GM18498 (cell line): Measurements from ENCODE around the gene VCPKMT.

Source experiments
- ATAC-seq: cut with Tn5 transposase; IDR thresholded peaks from one replicate; pipeline ENCODE4 v1.9.1; 2021; ENCODE audit warnings: mild to moderate bottlenecking, moderate library complexity; ENCODE audit not compliant: unreplicated experiment

VCPKMT gene

DNA sequence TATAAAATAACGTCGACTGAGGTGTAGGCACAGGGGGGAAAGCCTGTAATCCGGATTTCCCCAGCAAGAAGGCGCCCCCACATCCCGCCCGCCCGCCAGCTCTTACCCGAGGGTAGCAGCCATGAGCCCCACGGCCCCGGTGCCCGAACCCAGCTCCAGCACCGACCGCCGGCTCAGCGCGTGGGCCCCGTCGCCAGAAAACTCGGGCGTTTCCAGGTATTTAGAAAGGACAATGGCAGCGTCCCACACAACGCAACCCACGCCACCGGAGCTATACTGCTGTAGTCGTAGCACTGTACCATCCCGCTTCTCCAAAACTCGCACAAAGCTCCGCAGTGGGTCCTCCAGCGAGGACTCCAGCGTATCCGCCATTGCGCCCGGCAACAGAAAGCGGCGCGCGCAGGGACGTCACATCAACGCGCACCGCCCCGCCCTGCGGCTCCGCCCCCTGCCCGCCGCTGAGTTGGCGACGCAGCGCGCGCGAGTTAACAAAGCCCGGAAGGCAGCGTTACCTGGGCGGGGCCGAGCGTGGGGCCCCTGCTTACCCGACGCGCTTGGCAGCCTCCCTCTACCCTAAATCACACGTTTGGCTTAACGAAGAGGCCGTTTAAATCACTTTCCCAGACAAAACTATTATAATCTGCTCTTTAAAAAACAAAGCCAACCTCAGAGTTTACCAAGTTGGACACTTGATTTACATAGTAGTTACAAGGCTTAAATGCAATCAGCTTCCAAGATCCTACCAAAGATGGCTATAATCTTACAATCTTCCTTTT lies at the start of gene VCPKMT:
Gene VCPKMT (minus strand): TSS at position 392 of the 776 bp plus-strand sequence. CDS start 20 bp downstream, at position 372.
- ATAC-seq: peak; percentile 96

DNA sequence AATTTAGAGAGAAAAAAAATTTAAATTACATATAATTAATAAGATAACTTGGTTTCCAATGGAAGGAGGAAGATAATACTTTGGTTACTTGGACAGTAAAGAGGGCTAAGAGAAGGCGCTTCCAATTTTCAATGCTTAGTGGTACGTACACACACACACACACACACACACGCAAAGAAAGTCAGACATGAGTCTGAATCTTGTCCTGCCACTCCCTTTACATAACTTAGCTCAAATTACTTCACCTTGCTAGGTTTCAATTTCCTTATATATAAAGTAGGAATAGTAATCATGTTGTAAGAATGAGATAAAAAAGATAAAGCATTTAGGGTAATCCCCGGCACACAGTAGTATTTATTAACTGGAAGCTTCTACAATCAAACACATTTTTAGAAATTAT lies 39.7 kb upstream of the VCPKMT start:
- ATAC-seq: no peak

DNA sequence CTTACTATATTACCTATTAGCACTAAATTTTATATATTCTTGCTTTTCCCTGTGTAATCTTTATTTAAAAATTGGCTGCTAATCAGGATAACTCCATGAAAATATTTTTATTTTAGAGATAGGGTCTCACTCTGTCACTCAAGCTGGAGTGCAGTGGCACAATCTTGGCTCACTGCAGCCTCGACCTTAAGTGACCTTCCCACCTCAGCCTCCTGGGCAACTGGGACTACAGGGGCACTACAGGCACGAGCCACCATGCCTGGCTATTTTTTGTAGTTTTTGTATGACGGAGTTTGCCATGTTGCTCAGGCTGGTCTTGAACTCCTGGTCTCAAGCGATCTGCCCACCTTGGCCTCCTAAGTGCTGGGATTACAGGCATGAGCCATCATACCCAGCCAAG lies 32.4 kb upstream of the VCPKMT start:
- ATAC-seq: no peak

- ATAC-seq: no peak
These were observed 22.8 kb upstream of the VCPKMT start for GRCh38 chr14:50139192-50139591.

- no peak for ATAC-seq
These were observed 11.4 kb upstream of the VCPKMT start for GRCh38 chr14:50127802-50128201.

GRCh38 chr14:50123062-50123461 lies 6.7 kb upstream of the VCPKMT start:
- no peak for ATAC-seq

- ATAC-seq: no peak
These were observed 5.9 kb upstream of the VCPKMT start for GRCh38 chr14:50122291-50122690.

DNA sequence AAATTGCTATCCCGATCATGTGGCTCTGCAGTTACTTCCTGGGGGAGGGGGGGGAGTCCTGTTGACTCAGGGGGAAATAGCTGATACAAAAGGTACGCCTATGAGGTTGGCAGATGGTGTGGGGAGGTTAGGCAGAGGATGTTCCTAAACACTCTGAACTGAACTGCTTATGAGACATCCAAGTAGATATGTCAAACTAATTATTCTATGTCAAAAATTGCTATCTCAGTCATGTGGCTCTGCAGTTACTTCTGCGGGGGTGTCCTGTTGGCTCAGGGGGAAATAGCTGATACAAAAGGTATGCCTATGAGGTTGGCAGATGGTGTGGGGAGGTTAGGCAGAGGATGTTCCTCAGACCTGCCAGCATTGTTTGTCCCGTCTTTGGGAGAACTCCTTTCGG lies 5.1 kb upstream of the VCPKMT start:
- no peak for ATAC-seq

DNA sequence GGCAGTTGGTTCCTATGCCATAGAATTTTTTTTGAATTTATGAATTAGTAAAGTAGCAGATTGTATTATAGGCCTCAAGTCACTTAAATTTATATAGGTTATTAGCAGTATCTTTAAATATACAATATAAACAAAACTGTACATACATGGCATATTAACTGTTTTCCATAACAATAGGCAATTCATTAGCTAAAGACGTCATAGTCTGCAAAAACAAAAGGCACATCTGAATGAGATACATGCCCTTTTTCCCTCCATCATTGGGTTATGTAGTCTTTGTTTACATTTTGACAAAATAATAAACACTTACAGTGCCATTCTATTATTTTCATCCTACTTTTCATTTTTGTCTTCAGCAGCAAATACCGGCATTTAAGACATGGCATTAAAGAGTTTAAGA lies 1.1 kb upstream of the VCPKMT start:
- ATAC-seq: no peak

GRCh38 chr14:50116966-50117365 lies 594 bp upstream of the VCPKMT start:
- ATAC-seq: no peak

DNA sequence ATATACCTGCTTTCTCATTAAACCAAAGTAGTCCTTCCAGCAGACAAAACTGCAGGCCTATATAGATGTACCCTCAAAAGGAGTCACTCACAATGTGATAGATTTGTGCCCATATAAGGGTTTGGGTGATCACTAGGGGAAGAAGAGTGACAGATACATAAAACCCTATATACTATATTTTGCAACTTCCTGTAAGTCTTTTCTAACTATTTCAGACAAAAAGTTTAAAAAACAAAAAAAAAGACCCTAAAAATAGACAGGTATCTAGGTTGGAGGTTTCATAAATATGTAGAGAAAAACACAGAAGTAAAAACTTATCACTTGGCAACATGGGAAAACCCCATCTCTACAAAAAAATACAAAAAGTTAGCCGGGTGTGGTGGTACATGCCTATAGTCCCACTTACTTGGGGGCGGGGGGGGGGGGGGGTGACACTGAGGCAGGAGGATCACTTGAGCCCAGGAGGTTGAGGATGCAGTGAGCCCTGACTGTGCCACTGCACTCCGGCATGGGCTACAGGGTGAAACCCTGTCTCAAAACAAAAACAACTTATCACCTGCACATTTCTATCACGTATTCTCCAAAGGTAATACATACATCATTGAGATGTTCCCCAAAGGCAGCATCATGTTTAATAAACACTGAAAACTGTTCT lies 2.9 kb downstream of the VCPKMT start:
- no peak for ATAC-seq

GRCh38 chr14:50110323-50111037 lies 5.9 kb downstream of the VCPKMT start:
- no peak for ATAC-seq

DNA sequence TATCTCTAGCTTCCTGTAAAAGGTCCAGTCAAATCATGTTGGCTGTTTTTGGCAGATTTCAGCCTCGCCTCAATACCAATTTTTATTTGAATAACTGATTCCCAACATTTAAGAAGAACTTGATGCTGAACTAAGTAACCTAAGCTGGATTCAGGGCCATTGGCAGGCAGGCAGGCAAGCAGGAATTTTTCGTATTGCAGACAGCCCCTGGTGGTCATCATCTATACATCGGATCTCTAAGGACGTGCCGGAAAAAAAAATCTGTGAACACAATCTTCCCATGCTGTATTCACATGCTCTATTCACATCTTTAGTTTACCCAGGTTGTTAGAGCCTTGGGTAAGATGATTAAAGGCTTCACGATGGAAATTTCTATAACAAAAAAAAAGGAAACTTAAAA lies 7.0 kb downstream of the VCPKMT start:
- ATAC-seq: no peak

- ATAC-seq: no peak
These were observed 8.5 kb downstream of the VCPKMT start for GRCh38 chr14:50107850-50108249.

DNA sequence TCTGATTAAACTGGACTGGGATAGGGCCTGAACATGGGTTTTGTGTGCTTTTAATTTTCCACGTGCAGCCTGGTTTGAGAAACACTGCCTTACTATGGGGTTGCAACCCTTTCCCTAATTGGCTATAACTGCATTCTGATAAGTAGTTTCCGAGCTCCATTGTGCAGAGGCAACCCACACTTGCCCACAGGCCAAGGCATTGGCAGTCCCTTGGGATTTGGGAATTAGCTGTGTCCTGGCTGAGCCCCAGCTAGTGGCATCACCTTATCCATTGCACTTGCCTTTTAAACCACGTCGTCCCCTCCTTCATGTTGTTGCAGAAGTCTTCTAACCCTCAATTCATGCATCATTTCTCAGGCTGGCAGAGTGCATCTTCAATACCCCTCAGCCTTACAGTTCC lies 10.2 kb downstream of the VCPKMT start:
- ATAC-seq: no peak

DNA sequence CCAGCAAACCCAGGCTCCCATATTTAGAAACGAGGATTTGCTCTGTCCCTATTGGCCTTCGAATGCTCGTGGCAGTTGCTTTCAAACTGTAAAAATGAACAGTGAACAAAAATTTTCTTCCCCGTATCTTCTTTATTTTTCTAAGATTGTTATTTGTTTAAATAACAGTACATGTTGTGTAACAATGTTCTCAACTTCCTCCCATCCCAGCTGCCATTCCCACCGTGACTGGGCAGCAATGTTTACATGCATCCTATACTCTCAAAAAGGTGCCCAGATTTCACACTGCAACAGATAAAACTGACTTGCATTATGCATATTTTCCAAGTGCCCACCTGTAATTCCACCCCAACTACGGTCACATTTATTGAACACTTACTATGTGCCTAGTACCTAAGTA lies 12.8 kb downstream of the VCPKMT start:
- ATAC-seq: no peak

GRCh38 chr14:50101417-50101816 lies 15.0 kb downstream of the VCPKMT start:
- no peak for ATAC-seq

GRCh38 chr14:50100805-50101204 lies 15.6 kb downstream of the VCPKMT start:
- no peak for ATAC-seq

- ATAC-seq: no peak
These were observed 17.0 kb downstream of the VCPKMT start for GRCh38 chr14:50099335-50099734.

DNA sequence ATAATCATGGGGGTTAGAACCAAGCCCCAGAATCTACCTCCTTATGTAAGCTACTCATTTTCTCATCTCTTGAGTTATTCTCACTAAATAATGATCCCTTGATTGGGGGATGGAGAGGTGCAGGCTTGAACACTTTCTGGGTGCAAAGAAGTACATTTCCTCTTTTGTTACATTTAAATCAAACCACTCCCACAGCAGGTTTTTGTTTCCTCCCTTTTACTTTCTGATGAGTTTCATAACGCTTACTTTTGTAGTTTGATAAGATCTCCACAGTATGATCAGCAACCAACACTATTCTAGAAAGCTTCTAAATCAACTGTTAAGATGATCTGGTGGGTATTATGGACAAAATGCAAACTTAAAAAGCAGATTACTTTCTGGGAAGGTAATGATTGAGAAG lies 20.5 kb downstream of the VCPKMT start:
- no peak for ATAC-seq

- ATAC-seq: no peak
These were observed 22.2 kb downstream of the VCPKMT start for GRCh38 chr14:50094056-50094755.
